ENCODE data around the gene ZFHX3. TPM values are rescaled to one million over a fixed set of nuclear protein-coding genes. Genes with fewer than 3 reads are reported as not detected.

ZFHX3 gene
- polyA plus RNA-seq, 1 donor (not counting 4 experiments of a cell fraction or from before 2014, with no cell fraction given) = 1.2 TPM

DNA sequence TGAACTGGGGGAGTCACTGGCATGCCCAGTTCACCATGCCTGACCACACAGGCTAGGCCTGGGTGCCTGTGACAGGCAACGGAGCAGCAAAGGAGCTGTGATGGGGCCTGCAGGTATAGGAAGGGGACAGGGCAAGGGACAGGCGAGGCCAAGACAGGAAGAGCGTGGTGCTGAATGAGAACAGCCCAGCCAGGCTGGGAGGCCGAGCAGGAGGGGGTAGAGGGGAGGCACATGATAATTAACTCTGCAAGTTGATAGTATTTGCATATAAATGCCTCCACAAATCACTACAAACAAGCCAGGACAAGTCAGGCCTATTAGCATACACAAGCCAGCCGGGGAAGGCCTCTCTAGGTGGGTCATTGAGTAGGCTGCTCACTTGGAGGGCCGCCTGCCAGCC lies 7.8 kb downstream of the ZFHX3 start:
- H3K27me3 ChIP-seq (ENCODE audit: control insufficient read depth, extremely low read depth, insufficient read depth, low read length) = no peaks in the 10 kb centered on the region
- DNase-seq (ENCODE audit: low read depth, low spot score) (no peak), FAIRE-seq (no peak)
- no peak overlapping the region for H3K4me3 ChIP-seq (ENCODE audit: control insufficient read depth in 2 of 3, extremely low read depth in 1 of 3, insufficient read depth in 2 of 3, low read depth in 1 of 3, low read length in 3 of 3)
- H3K79me2 ChIP-seq (ENCODE audit: control insufficient read depth, insufficient read depth, low read length) = peaks cover 19% of the 10 kb centered on the region
- H3K9ac ChIP-seq (ENCODE audit: control insufficient read depth, extremely low read depth, insufficient read depth, low read length) = no peak overlapping the region
- no peak overlapping the region for H3K4me2 ChIP-seq (ENCODE audit: control insufficient read depth, extremely low read depth, insufficient read depth, low read depth, low read length)
- H3K9me1 ChIP-seq (ENCODE audit: control insufficient read depth, extremely low read depth, insufficient read depth, low read length) = no peaks in the 10 kb centered on the region
- no peak overlapping the region for H3K27ac ChIP-seq (ENCODE audit: control insufficient read depth, insufficient read depth, low read length)
- H2AFZ ChIP-seq (ENCODE audit: control insufficient read depth, low read length) = no peak overlapping the region
- H3K36me3 ChIP-seq (ENCODE audit: control insufficient read depth in 2 of 2, extremely low read depth in 1 of 2, insufficient read depth in 2 of 2, low read length in 2 of 2) = no peaks in the 10 kb centered on the region
- no peaks in the 10 kb centered on the region for H3K9me3 ChIP-seq (ENCODE audit: control insufficient read depth, low read depth, low read length)
- H3K4me1 ChIP-seq (ENCODE audit: control insufficient read depth, extremely low read depth, insufficient read depth, low read length) = peaks cover 7% of the 10 kb centered on the region
- dilution Hi-C loops (cut with MboI; ENCODE audit: extremely low pct_ligation_motif_present, low sequenced_read_pairs) = no loop called here
- no peak for TF ChIP-seq EZH2 (IDR thresholded peaks at IDR 0.05; ENCODE audit: low read length)
- TF ChIP-seq, protein P1, sequence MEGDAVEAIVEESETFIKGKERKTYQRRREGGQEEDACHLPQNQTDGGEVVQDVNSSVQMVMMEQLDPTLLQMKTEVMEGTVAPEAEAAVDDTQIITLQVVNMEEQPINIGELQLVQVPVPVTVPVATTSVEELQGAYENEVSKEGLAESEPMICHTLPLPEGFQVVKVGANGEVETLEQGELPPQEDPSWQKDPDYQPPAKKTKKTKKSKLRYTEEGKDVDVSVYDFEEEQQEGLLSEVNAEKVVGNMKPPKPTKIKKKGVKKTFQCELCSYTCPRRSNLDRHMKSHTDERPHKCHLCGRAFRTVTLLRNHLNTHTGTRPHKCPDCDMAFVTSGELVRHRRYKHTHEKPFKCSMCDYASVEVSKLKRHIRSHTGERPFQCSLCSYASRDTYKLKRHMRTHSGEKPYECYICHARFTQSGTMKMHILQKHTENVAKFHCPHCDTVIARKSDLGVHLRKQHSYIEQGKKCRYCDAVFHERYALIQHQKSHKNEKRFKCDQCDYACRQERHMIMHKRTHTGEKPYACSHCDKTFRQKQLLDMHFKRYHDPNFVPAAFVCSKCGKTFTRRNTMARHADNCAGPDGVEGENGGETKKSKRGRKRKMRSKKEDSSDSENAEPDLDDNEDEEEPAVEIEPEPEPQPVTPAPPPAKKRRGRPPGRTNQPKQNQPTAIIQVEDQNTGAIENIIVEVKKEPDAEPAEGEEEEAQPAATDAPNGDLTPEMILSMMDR (optimal IDR thresholded peaks at IDR 0.05 in 1 of 3, IDR thresholded peaks at IDR 0.05 in 1 of 3, conservative IDR thresholded peaks at IDR 0.05 in 1 of 3; ENCODE audit: extremely low read depth in 1 of 3, insufficient read depth in 2 of 3, low read length in 3 of 3) = no peak
- H4K20me1 ChIP-seq (ENCODE audit: control insufficient read depth, extremely low read depth, insufficient read depth, low read length) = no peaks in the 10 kb centered on the region

DNA sequence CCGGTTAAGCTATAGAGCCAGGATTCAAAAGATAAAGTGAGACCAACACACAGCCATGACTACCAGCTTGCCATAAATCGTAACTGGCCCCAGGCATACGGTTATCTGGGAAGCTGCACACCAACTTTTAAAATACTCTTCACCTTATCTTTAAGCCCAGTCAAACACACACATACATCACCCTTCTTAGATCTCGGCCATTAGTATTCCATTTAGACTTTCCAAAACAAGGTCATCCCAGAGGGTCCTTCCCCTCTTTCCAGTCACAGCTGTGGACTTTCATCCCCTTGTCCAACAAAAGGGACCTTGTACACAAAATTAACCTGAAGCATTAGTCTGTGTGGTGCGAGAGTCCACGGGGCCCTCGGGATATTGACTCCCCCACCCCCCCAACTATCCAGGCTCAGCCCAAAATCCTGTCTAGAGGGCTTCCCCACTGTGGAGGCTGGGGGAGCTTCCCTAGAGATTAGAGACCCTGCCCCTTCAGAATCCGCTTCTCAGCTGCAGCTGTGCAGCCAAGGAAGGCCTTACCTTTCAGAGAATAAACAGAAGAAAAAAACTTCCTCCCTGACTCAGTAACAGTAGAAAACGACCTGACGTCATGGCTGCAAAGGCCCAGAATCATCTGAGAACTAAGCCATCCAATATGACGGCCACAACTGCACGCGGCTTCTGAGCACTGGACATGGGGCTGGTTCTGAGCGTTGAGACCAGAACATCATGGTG lies 9.9 kb downstream of the ZFHX3 start:
- Histone ChIP-seq H3K4me2 (ENCODE audit: control insufficient read depth, extremely low read depth, insufficient read depth, low read depth, low read length) (no peak overlapping the region), H3K27ac (ENCODE audit: control insufficient read depth, insufficient read depth, low read length) (no peak overlapping the region), H4K20me1 (ENCODE audit: control insufficient read depth, extremely low read depth, insufficient read depth, low read length) (no peaks in the 10 kb centered on the region), H3K4me3 (ENCODE audit: control insufficient read depth in 2 of 3, extremely low read depth in 1 of 3, insufficient read depth in 2 of 3, low read depth in 1 of 3, low read length in 3 of 3) (no peak overlapping the region), H3K79me2 (ENCODE audit: control insufficient read depth, insufficient read depth, low read length) (peaks cover 24% of the 10 kb centered on the region), H3K9ac (ENCODE audit: control insufficient read depth, extremely low read depth, insufficient read depth, low read length) (no peak overlapping the region), H3K36me3 (ENCODE audit: control insufficient read depth in 2 of 2, extremely low read depth in 1 of 2, insufficient read depth in 2 of 2, low read length in 2 of 2) (no peaks in the 10 kb centered on the region), H3K4me1 (ENCODE audit: control insufficient read depth, extremely low read depth, insufficient read depth, low read length) (peaks cover 7% of the 10 kb centered on the region), H3K9me1 (ENCODE audit: control insufficient read depth, extremely low read depth, insufficient read depth, low read length) (no peaks in the 10 kb centered on the region), H3K9me3 (ENCODE audit: control insufficient read depth, low read depth, low read length) (no peaks in the 10 kb centered on the region), H2AFZ (ENCODE audit: control insufficient read depth, low read length) (no peak overlapping the region), H3K27me3 (ENCODE audit: control insufficient read depth, extremely low read depth, insufficient read depth, low read length) (no peaks in the 10 kb centered on the region)
- dilution Hi-C loops (cut with MboI; ENCODE audit: extremely low pct_ligation_motif_present, low sequenced_read_pairs) = no loop called here
- no peak for FAIRE-seq
- no peak for TF ChIP-seq EZH2 (IDR thresholded peaks at IDR 0.05; ENCODE audit: low read length)
- TF ChIP-seq, protein P1 (optimal IDR thresholded peaks at IDR 0.05 in 1 of 3, IDR thresholded peaks at IDR 0.05 in 1 of 3, conservative IDR thresholded peaks at IDR 0.05 in 1 of 3; ENCODE audit: extremely low read depth in 1 of 3, insufficient read depth in 2 of 3, low read length in 3 of 3) = no peak
- DNase-seq (ENCODE audit: low read depth, low spot score) = no peak
